GM12865 (cell line): ENCODE results near the gene DNASE1L1.

Experiments
- DNase-seq: peaks from one replicate; pipeline ENCODE4 v3.0.0; 2010; ENCODE audit warnings: low read depth
- H3K4me3 ChIP-seq: 2 replicates; pipeline ENCODE4 v1.5.1; 2011; ENCODE audit warnings: mild to moderate bottlenecking, low read depth, low read length, control low read depth
- TF ChIP-seq, protein P1 (sequence below): IDR thresholded peaks from 2 replicates; pipeline ENCODE4 v1.5.1; 2011; ENCODE audit warnings: low read length, control low read depth, low read depth, inconsistent platforms; ENCODE audit not compliant: insufficient read depth; ENCODE audit errors: missing control alignments

Gene DNASE1L1

DNA sequence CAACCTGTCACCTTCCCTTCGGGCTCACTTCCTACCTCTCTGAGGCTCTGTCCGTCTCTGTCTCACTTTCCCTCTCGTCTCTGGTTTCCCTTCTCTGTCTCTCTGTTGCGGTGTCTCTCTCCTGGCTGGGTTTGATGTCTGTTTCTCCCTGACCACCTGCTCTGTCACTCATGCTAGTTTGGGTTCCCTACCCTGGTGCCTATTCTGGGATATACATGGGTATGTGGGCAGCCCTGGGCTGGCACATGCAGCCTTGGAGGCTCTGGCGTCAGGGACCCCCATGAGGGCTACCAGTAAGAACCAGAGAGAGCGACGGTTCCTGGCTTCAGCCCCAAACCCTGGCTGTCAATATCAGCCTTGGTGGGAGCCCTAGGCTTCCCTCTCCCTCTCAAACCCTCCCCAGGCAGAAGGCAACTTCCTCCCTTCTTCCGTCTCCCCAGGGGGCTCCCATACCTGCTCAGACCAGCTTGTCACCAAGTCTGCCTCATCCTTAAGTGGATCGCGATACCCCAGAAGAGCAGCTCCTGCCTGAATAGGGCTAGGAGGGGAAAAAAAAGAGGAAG, 314 bp downstream of the DNASE1L1 start:
- peak; percentile 20 for DNase-seq
- peak overlapping the region; percentile 48 for H3K4me3 ChIP-seq
- TF ChIP-seq, protein P1, sequence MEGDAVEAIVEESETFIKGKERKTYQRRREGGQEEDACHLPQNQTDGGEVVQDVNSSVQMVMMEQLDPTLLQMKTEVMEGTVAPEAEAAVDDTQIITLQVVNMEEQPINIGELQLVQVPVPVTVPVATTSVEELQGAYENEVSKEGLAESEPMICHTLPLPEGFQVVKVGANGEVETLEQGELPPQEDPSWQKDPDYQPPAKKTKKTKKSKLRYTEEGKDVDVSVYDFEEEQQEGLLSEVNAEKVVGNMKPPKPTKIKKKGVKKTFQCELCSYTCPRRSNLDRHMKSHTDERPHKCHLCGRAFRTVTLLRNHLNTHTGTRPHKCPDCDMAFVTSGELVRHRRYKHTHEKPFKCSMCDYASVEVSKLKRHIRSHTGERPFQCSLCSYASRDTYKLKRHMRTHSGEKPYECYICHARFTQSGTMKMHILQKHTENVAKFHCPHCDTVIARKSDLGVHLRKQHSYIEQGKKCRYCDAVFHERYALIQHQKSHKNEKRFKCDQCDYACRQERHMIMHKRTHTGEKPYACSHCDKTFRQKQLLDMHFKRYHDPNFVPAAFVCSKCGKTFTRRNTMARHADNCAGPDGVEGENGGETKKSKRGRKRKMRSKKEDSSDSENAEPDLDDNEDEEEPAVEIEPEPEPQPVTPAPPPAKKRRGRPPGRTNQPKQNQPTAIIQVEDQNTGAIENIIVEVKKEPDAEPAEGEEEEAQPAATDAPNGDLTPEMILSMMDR = no peak

DNA sequence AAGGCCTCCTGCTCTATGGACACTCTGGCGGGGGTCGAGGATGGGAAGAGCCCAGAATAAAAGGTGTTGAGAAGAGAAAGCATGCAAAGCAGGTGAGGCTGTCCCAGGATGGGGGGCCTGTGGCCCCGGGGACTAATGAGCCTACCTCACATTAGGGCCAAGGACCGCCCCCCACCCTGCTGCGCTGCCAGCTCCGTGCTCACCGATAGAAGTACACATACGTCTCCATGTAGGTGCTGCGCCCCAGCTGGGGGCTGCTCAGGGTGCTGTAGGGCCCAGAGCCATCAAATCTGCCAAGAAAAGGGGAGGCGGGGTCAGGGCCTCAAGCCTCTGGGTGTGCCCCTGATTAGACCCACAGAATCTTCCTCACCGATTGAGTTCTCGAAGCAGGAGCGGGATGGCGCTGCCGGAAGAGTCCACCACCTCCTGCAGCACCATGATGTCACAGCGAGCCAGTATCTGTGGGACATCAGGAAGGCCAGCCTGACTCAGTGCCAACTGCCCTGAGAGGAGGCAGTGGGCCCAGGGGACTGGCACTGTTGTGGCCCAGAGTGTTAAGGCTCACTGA, 4.3 kb downstream of the DNASE1L1 start:
- no peak overlapping the region for H3K4me3 ChIP-seq
- TF ChIP-seq, protein P1 = no peak
- DNase-seq = no peak

DNA sequence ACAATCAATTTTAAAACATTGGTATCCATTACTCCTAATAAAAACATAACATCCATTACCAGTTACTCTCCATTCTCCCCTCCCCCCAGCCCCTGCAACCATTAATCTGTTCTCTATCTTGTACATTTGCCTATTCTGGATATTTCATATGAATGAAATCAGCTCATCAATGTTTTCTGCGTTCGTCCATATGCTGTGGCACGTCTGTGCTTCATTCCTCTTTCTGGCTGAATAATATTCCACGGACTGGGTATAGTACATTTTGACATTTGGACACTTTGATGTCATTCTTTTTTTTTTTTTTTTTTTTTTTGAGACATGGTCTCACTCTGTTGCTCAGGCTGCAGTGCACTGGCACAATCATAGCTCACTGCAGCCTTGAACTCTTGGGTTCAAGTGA, 5.2 kb downstream of the DNASE1L1 start:
- TF ChIP-seq, protein P1 = no peak
- H3K4me3 ChIP-seq = no peak overlapping the region
- DNase-seq = no peak

DNA sequence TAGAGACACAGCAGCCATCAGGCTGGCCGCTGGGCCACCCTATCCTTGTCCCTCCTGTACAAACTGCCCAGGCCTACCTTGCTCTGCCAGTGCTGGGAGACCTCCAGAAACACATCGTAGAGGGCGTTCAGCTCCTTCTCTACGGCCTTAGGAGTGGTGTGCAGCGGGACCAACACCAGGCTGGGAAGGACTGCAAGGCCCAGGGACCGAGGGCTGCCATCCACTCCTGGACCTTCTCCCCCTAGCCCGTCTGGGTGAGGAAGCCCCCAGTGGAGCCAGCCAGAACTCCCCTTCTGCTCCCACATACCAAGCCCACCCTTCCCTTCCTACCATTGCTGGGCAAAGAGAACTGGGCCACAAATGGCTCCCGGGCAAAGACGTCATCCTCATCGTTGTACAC, 5.9 kb downstream of the DNASE1L1 start:
- TF ChIP-seq, protein P1 = no peak
- DNase-seq = no peak
- no peak overlapping the region for H3K4me3 ChIP-seq

DNA sequence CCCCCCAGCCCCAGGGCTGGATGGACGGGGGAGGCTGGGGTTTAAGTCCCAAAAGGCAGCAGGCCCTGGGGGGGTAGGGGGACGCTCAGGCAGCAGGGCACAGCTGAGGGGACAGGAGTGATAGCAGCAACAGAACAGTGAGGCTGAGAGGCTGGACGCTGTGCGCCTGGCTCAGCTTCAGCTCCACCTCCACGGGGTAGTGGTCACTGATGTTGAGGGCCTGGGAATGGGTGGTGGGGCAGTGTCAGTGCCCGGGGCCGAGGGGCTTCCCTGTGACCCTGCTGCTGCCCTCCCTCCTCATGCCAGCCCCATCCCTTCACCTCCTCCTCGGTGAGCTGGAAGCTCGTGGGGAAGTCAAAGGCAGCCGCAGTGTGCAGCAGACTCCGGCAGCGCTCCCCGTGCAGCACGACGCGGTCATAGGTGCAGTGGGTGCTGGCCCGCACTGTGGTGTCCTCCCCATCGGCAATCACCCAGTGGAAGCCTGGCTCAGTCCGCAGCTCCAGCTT, 6.4 kb downstream of the DNASE1L1 start:
- TF ChIP-seq, protein P1 = no peak
- DNase-seq = no peak
- H3K4me3 ChIP-seq = no peak overlapping the region

DNA sequence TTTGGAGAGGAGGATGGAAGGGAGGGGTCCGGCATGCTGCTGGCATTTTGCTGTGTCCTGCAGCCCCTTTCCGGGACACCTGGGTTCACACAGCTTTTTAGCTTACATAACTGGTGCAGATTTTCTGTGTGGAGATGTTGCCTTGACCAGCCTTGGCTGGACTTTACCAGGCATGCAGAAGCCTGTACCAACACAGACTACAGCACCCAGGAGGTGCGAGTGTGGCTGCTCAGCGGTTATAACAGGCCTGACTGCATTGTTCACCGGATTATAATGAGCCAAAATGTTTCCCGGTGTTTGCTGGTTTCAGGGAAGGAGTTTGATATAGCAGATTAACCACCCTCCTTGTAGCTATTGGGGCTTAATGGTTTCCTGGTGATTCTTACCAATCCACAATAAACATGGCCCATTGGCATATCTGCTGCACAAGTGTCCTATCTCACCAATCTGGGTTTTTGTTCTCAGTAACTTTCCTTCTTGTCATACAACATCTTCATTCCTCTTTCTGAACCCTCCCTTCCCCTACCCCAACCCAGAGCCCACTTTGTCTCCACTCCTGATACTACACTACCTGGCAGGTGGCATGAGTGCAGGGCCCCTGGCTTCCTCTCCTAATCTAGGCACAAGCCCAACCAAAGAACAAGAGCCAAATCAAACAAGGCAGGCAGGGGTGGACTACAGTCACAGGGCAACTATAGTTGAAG, 7.0 kb downstream of the DNASE1L1 start:
- peak; percentile 42 for DNase-seq
- TF ChIP-seq, protein P1 = no peak
- H3K4me3 ChIP-seq = no peak overlapping the region
